Hepatocyte (in vitro differentiated cells): Measurements from ENCODE around the gene CEP89.
"Not testable (repeated sequence)": the region's sequence is repeated elsewhere in the genome, so short reads cannot be mapped to it uniquely, and the experiment has no call there.

Source experiments
- CTCF ChIP-seq: fragments of 200-600 bp; sonication (generic); IDR thresholded peaks from 2 replicates; pipeline ENCODE4 v1.5.1; 2016; ENCODE audit warnings: antibody characterized with exemption, mild to moderate bottlenecking; ENCODE audit not compliant: poor library complexity
- EZH2 ChIP-seq: fragments of 200-600 bp; sonication (generic); IDR thresholded peaks from 2 replicates; pipeline ENCODE4 v1.6.1; 2016; ENCODE audit warnings: antibody characterized with exemption, mild to moderate bottlenecking, borderline replicate concordance
- EZH2phosphoT487 ChIP-seq: fragments of 200-600 bp; sonication (generic); IDR thresholded peaks from one replicate; pipeline ENCODE4 v1.6.1; 2018; ENCODE audit warnings: antibody characterized with exemption, mild to moderate bottlenecking, low read depth, moderate library complexity; ENCODE audit not compliant: unreplicated experiment, severe bottlenecking

DNA sequence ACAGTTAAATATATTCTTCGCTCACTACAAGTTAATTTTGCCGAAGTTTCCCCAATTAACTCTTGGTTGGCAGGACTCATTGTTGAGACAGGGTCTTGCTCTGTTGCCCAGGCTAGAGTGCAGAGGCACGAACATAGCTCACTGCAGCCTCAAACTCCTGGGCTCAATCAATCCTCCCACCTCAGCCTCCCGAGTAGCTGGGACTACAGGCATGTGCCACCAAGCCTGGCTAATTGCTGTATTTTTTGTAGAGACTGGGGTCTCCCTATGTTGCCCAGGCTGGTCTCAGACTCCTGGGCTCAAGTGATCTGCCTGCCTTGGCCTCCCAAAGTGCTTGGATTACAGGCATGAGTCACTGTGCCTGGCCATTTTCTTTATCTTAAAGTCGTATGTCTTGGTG is 86.5 kb downstream of the CEP89 start:
- TF ChIP-seq CTCF, EZH2, EZH2phosphoT487: not testable (repeated sequence)
